ENCODE measurements around the gene HNF1A. TPM values are rescaled to one million over a fixed set of nuclear protein-coding genes. Genes with fewer than 3 reads are reported as not detected.

Gene HNF1A
- total RNA-seq, 1 experiment from 2014 or later = 8.4 TPM

DNA sequence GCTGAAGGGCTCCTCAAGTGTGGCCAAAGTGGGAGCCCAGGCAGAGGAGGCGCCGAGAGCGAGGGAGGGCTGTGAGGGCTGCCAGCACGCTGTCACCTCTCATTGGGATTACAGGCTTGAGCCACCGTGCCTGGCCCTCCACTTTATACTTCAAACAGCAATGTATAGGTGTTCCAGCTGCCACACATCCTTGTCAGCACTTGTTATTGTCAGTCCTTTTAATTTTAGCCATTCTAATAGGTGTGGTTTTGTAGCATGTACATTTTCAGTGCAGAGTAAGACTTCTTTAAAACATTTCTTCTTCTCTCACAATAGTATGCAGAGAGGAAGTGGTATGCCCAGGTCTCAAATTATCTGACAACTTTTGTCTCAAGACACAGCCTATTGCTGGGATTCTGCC is 27.5 kb upstream of the HNF1A start:
- Mint-ChIP-seq H3K4me1 (ENCODE audit: low read depth, unreplicated experiment) (no peaks in the 10 kb centered on the region), H3K27me3 (ENCODE audit: unreplicated experiment) (no peaks in the 10 kb centered on the region), H3K36me3 (ENCODE audit: insufficient read depth, unreplicated experiment) (no peaks in the 10 kb centered on the region), H3K27ac (ENCODE audit: unreplicated experiment) (no peak overlapping the region), H3K9me3 (ENCODE audit: low read depth, unreplicated experiment) (no peaks in the 10 kb centered on the region), H3K4me3 (ENCODE audit: low read depth, unreplicated experiment) (no peak overlapping the region)
- TF ChIP-seq, protein P1, sequence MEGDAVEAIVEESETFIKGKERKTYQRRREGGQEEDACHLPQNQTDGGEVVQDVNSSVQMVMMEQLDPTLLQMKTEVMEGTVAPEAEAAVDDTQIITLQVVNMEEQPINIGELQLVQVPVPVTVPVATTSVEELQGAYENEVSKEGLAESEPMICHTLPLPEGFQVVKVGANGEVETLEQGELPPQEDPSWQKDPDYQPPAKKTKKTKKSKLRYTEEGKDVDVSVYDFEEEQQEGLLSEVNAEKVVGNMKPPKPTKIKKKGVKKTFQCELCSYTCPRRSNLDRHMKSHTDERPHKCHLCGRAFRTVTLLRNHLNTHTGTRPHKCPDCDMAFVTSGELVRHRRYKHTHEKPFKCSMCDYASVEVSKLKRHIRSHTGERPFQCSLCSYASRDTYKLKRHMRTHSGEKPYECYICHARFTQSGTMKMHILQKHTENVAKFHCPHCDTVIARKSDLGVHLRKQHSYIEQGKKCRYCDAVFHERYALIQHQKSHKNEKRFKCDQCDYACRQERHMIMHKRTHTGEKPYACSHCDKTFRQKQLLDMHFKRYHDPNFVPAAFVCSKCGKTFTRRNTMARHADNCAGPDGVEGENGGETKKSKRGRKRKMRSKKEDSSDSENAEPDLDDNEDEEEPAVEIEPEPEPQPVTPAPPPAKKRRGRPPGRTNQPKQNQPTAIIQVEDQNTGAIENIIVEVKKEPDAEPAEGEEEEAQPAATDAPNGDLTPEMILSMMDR (IDR thresholded peaks at IDR 0.05; ENCODE audit: unreplicated experiment) = no peak
- no peak for DNase-seq
- CTCF ChIA-PET = interaction anchor here (0.6 kb wide), 2 partner anchors 15 to 316 kb away, joined by 3 to 7 read pairs; no protein-coding TSS in a partner anchor
- intact Hi-C loops (cut with micrococcal nuclease; ENCODE audit: unreplicated experiment) = no loop called here
- BruUV-seq (replicated peaks) = no TSS peak

DNA sequence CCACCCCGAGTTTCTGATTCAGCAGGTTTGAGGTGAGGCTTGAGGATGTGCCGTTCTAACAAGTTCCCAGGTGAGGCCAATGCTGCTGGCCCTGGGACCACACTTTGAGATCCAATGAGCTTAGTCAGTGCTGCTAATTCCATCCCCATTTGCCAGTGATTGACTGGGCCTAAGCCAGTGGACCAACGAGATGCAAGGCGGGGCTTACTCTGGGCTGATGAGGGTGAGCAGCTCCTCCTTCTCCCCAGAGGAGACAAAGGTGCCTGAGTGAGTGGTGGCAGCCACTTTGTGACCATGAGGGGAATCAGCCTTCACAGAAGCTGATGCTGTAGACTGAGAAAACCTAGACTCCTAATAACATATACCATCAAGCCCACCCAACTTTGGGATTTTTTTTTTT is 23.1 kb upstream of the HNF1A start:
- Mint-ChIP-seq H3K27ac (ENCODE audit: unreplicated experiment) (no peak overlapping the region), H3K4me1 (ENCODE audit: low read depth, unreplicated experiment) (peaks cover 23% of the 10 kb centered on the region), H3K27me3 (ENCODE audit: unreplicated experiment) (no peaks in the 10 kb centered on the region), H3K9me3 (ENCODE audit: low read depth, unreplicated experiment) (no peaks in the 10 kb centered on the region), H3K4me3 (ENCODE audit: low read depth, unreplicated experiment) (no peak overlapping the region), H3K36me3 (ENCODE audit: insufficient read depth, unreplicated experiment) (peaks cover 13% of the 10 kb centered on the region)
- intact Hi-C loops (cut with micrococcal nuclease; ENCODE audit: unreplicated experiment) = no loop called here
- no TSS peak for BruUV-seq (replicated peaks)
- DNase-seq = no peak
- TF ChIP-seq, protein P1 (IDR thresholded peaks at IDR 0.05; ENCODE audit: unreplicated experiment) = no peak
- CTCF ChIA-PET = interaction anchor here (0.8 to 1.0 kb wide), 2 partner anchors 17 to 98 kb away, joined by 4 to 6 read pairs; no protein-coding TSS in a partner anchor

DNA sequence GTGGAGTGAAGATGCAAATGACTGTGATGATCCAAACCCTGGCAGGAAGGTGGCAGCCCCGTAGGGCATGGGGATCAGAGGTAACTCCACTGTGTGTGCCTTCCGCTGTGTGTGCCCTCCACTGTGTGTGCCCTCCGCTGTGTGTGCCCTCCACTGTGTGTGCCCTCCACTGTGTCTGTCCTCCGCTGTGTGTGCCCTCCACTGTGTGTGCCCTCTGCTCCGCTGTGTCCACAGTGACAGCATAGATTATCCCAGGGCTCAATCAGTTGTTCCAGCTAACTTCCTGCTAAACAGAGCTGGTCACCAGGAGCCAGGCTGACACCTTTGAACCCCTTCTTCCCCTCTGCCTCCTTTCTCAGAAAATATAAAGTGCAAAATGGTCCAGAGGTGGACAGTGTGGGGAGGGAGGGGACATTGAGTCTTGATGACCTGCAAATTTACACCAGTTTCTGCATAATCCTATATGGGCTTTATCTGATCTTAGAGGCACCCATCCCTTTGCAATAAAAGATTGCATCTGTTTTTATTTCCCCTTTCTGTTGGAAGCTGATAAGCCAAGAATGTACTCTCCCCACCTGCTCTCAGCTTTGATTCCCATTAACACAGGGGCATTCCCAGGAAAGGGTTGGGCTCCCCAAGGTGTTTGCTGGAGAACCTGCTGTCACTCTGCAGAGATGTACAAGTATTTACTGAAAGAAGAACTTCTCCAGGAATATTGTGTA is 21.6 kb upstream of the HNF1A start:
- Mint-ChIP-seq H3K9me3 (ENCODE audit: low read depth, unreplicated experiment) (no peaks in the 10 kb centered on the region), H3K4me1 (ENCODE audit: low read depth, unreplicated experiment) (peaks cover 32% of the 10 kb centered on the region), H3K27ac (ENCODE audit: unreplicated experiment) (no peak overlapping the region), H3K4me3 (ENCODE audit: low read depth, unreplicated experiment) (no peak overlapping the region), H3K36me3 (ENCODE audit: insufficient read depth, unreplicated experiment) (peaks cover 20% of the 10 kb centered on the region), H3K27me3 (ENCODE audit: unreplicated experiment) (no peaks in the 10 kb centered on the region)
- CTCF ChIA-PET = interaction anchor here (0.6 kb wide), 1 partner anchor 90 kb away, joined by 3 read pairs; no protein-coding TSS in a partner anchor
- no peak for DNase-seq
- intact Hi-C loops (cut with micrococcal nuclease; ENCODE audit: unreplicated experiment) = no loop called here
- TF ChIP-seq, protein P1 (IDR thresholded peaks at IDR 0.05; ENCODE audit: unreplicated experiment) = no peak
- BruUV-seq (replicated peaks) = no TSS peak

DNA sequence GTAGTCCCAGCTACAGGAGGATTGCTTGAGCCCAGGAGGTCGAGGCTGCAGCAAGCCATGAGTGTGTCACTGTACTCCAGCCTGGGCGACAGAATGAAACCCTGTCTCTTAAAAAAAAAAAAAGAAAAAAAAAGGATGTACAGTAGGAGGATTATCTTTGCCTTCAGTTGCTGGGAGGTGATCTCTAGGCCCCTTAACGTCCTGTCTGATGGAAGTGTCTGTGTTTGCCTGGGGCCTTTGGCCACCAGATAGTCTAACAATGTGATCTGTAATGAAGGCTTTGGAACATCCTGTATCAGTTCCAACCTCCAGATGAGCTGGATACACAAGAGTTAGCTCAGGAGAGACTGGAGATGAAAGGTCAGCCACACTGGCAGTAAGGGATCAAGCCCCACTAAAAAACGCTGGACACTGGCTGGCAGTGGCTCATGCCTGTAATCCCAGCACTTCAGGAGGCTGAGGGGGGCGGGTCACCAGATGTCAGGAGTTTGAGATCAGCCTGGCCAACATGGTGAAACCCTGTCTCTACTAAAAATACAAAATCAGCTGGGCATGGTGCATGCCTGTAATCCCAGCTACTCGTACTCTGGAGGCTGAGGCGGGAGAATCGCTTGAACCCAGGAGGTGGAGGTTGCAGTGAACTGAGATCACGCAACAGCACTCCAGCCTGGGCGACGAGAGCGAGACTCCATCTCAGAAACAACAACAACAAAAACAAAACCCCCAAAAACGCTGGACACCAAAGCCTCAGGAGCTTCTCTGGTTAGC is 19.0 kb upstream of the HNF1A start:
- intact Hi-C loops (cut with micrococcal nuclease; ENCODE audit: unreplicated experiment) = no loop called here
- Mint-ChIP-seq H3K27me3 (ENCODE audit: unreplicated experiment) (no peaks in the 10 kb centered on the region), H3K27ac (ENCODE audit: unreplicated experiment) (peak overlapping the region; percentile 93), H3K4me3 (ENCODE audit: low read depth, unreplicated experiment) (peak overlapping the region; percentile 51), H3K4me1 (ENCODE audit: low read depth, unreplicated experiment) (peaks cover 51% of the 10 kb centered on the region), H3K36me3 (ENCODE audit: insufficient read depth, unreplicated experiment) (peaks cover 46% of the 10 kb centered on the region), H3K9me3 (ENCODE audit: low read depth, unreplicated experiment) (no peaks in the 10 kb centered on the region)
- CTCF ChIA-PET = interaction anchor here (0.5 to 1.8 kb wide), 5 partner anchors 10 to 102 kb away, joined by 3 to 9 read pairs (median 3); no protein-coding TSS in a partner anchor
- TF ChIP-seq, protein P1 (IDR thresholded peaks at IDR 0.05; ENCODE audit: unreplicated experiment) = no peak
- no TSS peak for BruUV-seq (replicated peaks)
- no peak for DNase-seq

All from Calu3 (cell line).